H1 (cell line): ENCODE measurements around the gene TSPAN9. TPM values are rescaled to one million over a fixed set of nuclear protein-coding genes. Genes with fewer than 3 reads are reported as not detected.

Source experiments
- CTCF ChIA-PET: fragments of 300-600 bp; sonication (Branson Sonifier 250); formaldehyde crosslinking; loops from one replicate; lab custom pipeline; 2021; ENCODE audit not compliant: partially characterized antibody; lab: Charles Lee
- POLR2A ChIA-PET: fragments of 300-600 bp; sonication (Branson Sonifier 250); formaldehyde crosslinking; loops from one replicate; lab custom pipeline; 2021; ENCODE audit warnings: inconsistent platforms; ENCODE audit not compliant: partially characterized antibody; lab: Charles Lee
- DNase-seq, 2 experiments: peaks; one replicate each; pipeline versions ENCODE4 v3.0.0 to v3.0.0-alpha.2; 2010 to 2022; ENCODE audit warnings: low spot score in 2 of 2, low read depth in 1 of 2, mixed read lengths in 1 of 2
- FAIRE-seq: peaks from 2 replicates; lab custom pipeline; 2011; peaks lifted over from hg19 to GRCh38; lab: Jason Lieb, UNC
- H2AFZ ChIP-seq: 2 replicates; pipeline ENCODE4 v1.8.1; 2012; ENCODE audit warnings: low read length, inconsistent platforms
- H2AK5ac ChIP-seq: 2 replicates; pipeline ENCODE4 v1.6.1; 2013; ENCODE audit warnings: low read depth, low read length
- H2BK120ac ChIP-seq: replicated peaks from 2 replicates; pipeline ENCODE3; 2013; ENCODE audit warnings: low read depth, low read length, inconsistent platforms
- H2BK12ac ChIP-seq: 2 replicates; pipeline ENCODE4 v1.6.1; 2013; ENCODE audit warnings: low read depth, low read length
- H2BK15ac ChIP-seq: 2 replicates; pipeline ENCODE4 v1.6.1; 2013; ENCODE audit warnings: low read length
- H2BK20ac ChIP-seq: 2 replicates; pipeline ENCODE4 v1.6.1; 2013; ENCODE audit warnings: low read length
- H2BK5ac ChIP-seq: 2 replicates; pipeline ENCODE4 v1.6.1; 2013; ENCODE audit warnings: low read depth, low read length
- H3K14ac ChIP-seq: 2 replicates; pipeline ENCODE4 v1.6.1; 2013; ENCODE audit warnings: inconsistent platforms; ENCODE audit not compliant: insufficient read length
- H3K18ac ChIP-seq: 2 replicates; pipeline ENCODE4 v1.6.1; 2013; ENCODE audit warnings: low read length; ENCODE audit errors: extremely low read depth
- H3K23ac ChIP-seq: 2 replicates; pipeline ENCODE4 v1.6.1; 2013; ENCODE audit warnings: inconsistent platforms; ENCODE audit not compliant: insufficient read length
- H3K23me2 ChIP-seq: 2 replicates; pipeline ENCODE4 v1.6.1; 2013; ENCODE audit warnings: low read depth, low read length
- H3K27ac ChIP-seq: 2 replicates; pipeline ENCODE4 v1.6.1; 2011; ENCODE audit warnings: low read depth, low read length, inconsistent platforms
- H3K27me3 ChIP-seq, 4 experiments: replicated peaks in 1 of 4; 1 replicate in 1 of 4; 2 replicates in 3 of 4; pipeline versions ENCODE4 v1.6.1 to v1.8.1; 2011 to 2013; ENCODE audit warnings: low read length in 3 of 4, mild to moderate bottlenecking in 3 of 4, inconsistent platforms in 2 of 4, mixed read lengths in 2 of 4, moderate library complexity in 1 of 4; ENCODE audit not compliant: control insufficient read depth in 3 of 4, insufficient read depth in 3 of 4; ENCODE audit errors: extremely low read depth in 1 of 4
- H3K36me3 ChIP-seq, 4 experiments: 2 replicates each; pipeline versions ENCODE4 v1.6.1 to v1.8.1; 2011 to 2013; ENCODE audit warnings: mild to moderate bottlenecking in 4 of 4, low read length in 3 of 4, moderate library complexity in 2 of 4, control low read depth in 1 of 4, inconsistent platforms in 1 of 4; ENCODE audit not compliant: insufficient read depth in 4 of 4, control insufficient read depth in 2 of 4
- H3K4ac ChIP-seq: replicated peaks from 2 replicates; pipeline ENCODE3; 2013; ENCODE audit warnings: low read length, low read depth, mixed read lengths, inconsistent platforms; ENCODE audit not compliant: insufficient read length
- H3K4me1 ChIP-seq, 4 experiments: replicated peaks in 1 of 4; 1 replicate in 1 of 4; 2 replicates in 3 of 4; pipeline versions ENCODE4 v1.6.1 to v1.8.1; 2011 to 2013; ENCODE audit warnings: low read length in 3 of 4, inconsistent platforms in 2 of 4, mixed read lengths in 1 of 4; ENCODE audit not compliant: insufficient read depth in 4 of 4, control insufficient read depth in 3 of 4
- H3K4me2 ChIP-seq, 2 experiments: 2 replicates each; pipeline versions ENCODE4 v1.6.1 to v1.8.1; 2011 to 2013; ENCODE audit warnings: low read depth in 2 of 2, low read length in 2 of 2, control low read depth in 1 of 2, inconsistent platforms in 1 of 2, mild to moderate bottlenecking in 1 of 2; ENCODE audit not compliant: insufficient read depth in 1 of 2
- H3K4me3 ChIP-seq, 4 experiments: fragments of 200-600, 300-600 bp in 1 of 4; sonication (generic), shearing (Covaris generic), sonication (Bioruptor Twin) in 1 of 4; 2 replicates each; pipeline versions ENCODE4 v1.5.1 to v1.8.1; 2011 to 2016; ENCODE audit warnings: low read length in 4 of 4, low read depth in 3 of 4, control low read depth in 2 of 4, inconsistent platforms in 2 of 4, mild to moderate bottlenecking in 2 of 4, mixed read lengths in 1 of 4, moderate library complexity in 1 of 4; ENCODE audit not compliant: insufficient read depth in 2 of 4; ENCODE audit errors: extremely low read depth in 1 of 4
- H3K56ac ChIP-seq: replicated peaks from 2 replicates; pipeline ENCODE3; 2013; ENCODE audit warnings: low read depth, mild to moderate bottlenecking, mixed read lengths, low read length, inconsistent platforms; ENCODE audit not compliant: insufficient read length
- H3K79me1 ChIP-seq: 2 replicates; pipeline ENCODE4 v1.6.1; 2013; ENCODE audit warnings: low read depth, low read length, control low read depth
- H3K79me2 ChIP-seq, 2 experiments: 2 replicates each; pipeline versions ENCODE4 v1.6.1 to v1.8.1; 2012 to 2013; ENCODE audit warnings: low read length in 2 of 2, mild to moderate bottlenecking in 2 of 2, inconsistent platforms in 1 of 2; ENCODE audit not compliant: insufficient read depth in 2 of 2, control insufficient read depth in 1 of 2
- H3K9ac ChIP-seq, 4 experiments: replicated peaks in 1 of 4; 1 replicate in 1 of 4; 2 replicates in 3 of 4; pipeline versions ENCODE4 v1.6.1 to v1.8.1; 2011 to 2013; ENCODE audit warnings: low read depth in 3 of 4, low read length in 3 of 4, control low read depth in 2 of 4, mild to moderate bottlenecking in 2 of 4, moderate library complexity in 2 of 4, inconsistent platforms in 1 of 4; ENCODE audit errors: extremely low read depth in 1 of 4
- H3K9me3 ChIP-seq, 2 experiments: 2 replicates each; pipeline versions ENCODE4 v1.6.1 to v1.8.1; 2012 to 2013; ENCODE audit warnings: mild to moderate bottlenecking in 2 of 2, moderate library complexity in 2 of 2, control low read depth in 1 of 2, inconsistent platforms in 1 of 2, low read depth in 1 of 2, low read length in 1 of 2, mixed read lengths in 1 of 2; ENCODE audit not compliant: insufficient read depth in 2 of 2
- H4K20me1 ChIP-seq, 2 experiments: replicated peaks in 1 of 2; 2 replicates each; pipeline versions ENCODE3 to v1.8.1; 2011 to 2013; ENCODE audit warnings: inconsistent platforms in 2 of 2, low read length in 2 of 2, mild to moderate bottlenecking in 1 of 2; ENCODE audit not compliant: insufficient read depth in 2 of 2, control insufficient read depth in 1 of 2
- H4K5ac ChIP-seq: 2 replicates; pipeline ENCODE4 v1.6.1; 2013; ENCODE audit warnings: low read length, low read depth, mixed read lengths, inconsistent platforms; ENCODE audit not compliant: insufficient read length
- H4K8ac ChIP-seq: 2 replicates; pipeline ENCODE4 v1.8.0; 2013; ENCODE audit warnings: mild to moderate bottlenecking, moderate library complexity, low read length, inconsistent platforms; ENCODE audit not compliant: insufficient read depth; ENCODE audit errors: extremely low read depth
- H4K91ac ChIP-seq: replicated peaks from 2 replicates; pipeline ENCODE3; 2013; ENCODE audit warnings: low read length, mixed read lengths, inconsistent platforms; ENCODE audit not compliant: insufficient read length
- BCL11A ChIP-seq, 2 experiments: IDR thresholded peaks; one replicate each; pipeline ENCODE4 v1.6.1; 2011; ENCODE audit warnings: low read depth in 2 of 2, low read length in 2 of 2, mild to moderate bottlenecking in 2 of 2
- WGBS, 2 experiments: shearing (Covaris generic) in 1 of 2; methylation state at CpG; one replicate each; pipeline versions ENCODE4 v1.1.6 to v1.1.7; 2013 to 2015; ENCODE audit warnings: low lambda C conversion rate in 2 of 2, mixed read lengths in 2 of 2, inconsistent platforms in 1 of 2, low coverage in 1 of 2, missing lambda C conversion rate in 1 of 2; ENCODE audit not compliant: insufficient replicate concordance in 2 of 2, insufficient coverage in 1 of 2, insufficient read length in 1 of 2; ENCODE audit errors: extremely low coverage in 1 of 2, missing lambda C conversion rate in 1 of 2; 5-methylcytosine and 5-hydroxymethylcytosine counted together
- polyA plus RNA-seq, 7 experiments: library from polyadenylated mRNA; depleted of rRNA in 3 of 7; stranded (reverse) in 5 of 7; unstranded in 2 of 7; fragments of >200 nt in 5 of 7; fragments of 200-250 nt in 2 of 7; gene quantifications; 1 replicate in 5 of 7; 2 replicates in 1 of 7; 4 replicates in 1 of 7; pipeline versions ENCODE4 v1.2.1 to v1.2.3, GENCODE V29; 2011 to 2013; ENCODE audit warnings: missing spikeins in 2 of 7, mixed read lengths in 2 of 7
- total RNA-seq: library from RNA; stranded (reverse); fragmentation: NEBNext Ultra II Directional; extraction: Animal tissue kit (Norgen Biotek cat#: 25700); gene quantifications from 2 replicates; pipeline ENCODE4 v1.2.1, GENCODE V29; 2021
- TF ChIP-seq, protein P1 (sequence below), 3 experiments: IDR thresholded peaks; 1 replicate in 2 of 3; 2 replicates in 1 of 3; pipeline versions ENCODE4 v1.5.1 to v1.6.1; 2011; ENCODE audit warnings: low read length in 3 of 3, mild to moderate bottlenecking in 3 of 3, inconsistent platforms in 2 of 3, low read depth in 1 of 3, moderate library complexity in 1 of 3; ENCODE audit not compliant: insufficient read depth in 1 of 3; ENCODE audit errors: control extremely low read depth in 1 of 3

TSPAN9 gene
- total and polyA plus RNA-seq, 2 of the 8 experiments (the other 6 are each of a cell fraction or from before 2014, with no cell fraction given), result 11.5 to 29.1 TPM

- WGBS, 2 experiments, result 88% methylated on average over 10 of the region's 10 CpGs; no CpG with 5 or more reads in 1 of the 2 experiments
- Histone ChIP-seq H3K18ac (no peak overlapping the region; the same call in none of the 2 replicates), H2BK20ac (no peak overlapping the region), H3K27ac (no peak overlapping the region), H4K8ac (no peak overlapping the region; the same call in 1 of the 2 replicates), H3K4me2 (no peak overlapping the region), H3K9ac (no peak overlapping the region), H4K5ac (no peak overlapping the region), H3K4me3 (no peak overlapping the region), H3K56ac (no peak overlapping the region), H3K79me2 (no peaks in the 10 kb centered on the region), H3K23me2 (no peaks in the 10 kb centered on the region), H2AFZ (no peak overlapping the region), H4K20me1 (no peaks in the 10 kb centered on the region), H3K27me3 (no peaks in the 10 kb centered on the region), H4K91ac (no peak overlapping the region), H3K23ac (no peak overlapping the region), H2BK5ac (peak overlapping the region; percentile 24; the same call in 1 of the 2 replicates), H3K9me3 (no peaks in the 10 kb centered on the region; a peak in 1 of 4 replicates), H2BK15ac (no peak overlapping the region), H3K79me1 (no peaks in the 10 kb centered on the region), H3K4ac (no peak overlapping the region), H2BK120ac (no peak overlapping the region), H3K14ac (no peak overlapping the region), H3K4me1 (peaks cover 0 to under 1% (median 0%) of the 10 kb centered on the region in 4 experiments; a peak in 4 of 7 replicates), H2AK5ac (no peak overlapping the region), H2BK12ac (no peak overlapping the region), H3K36me3 (no peaks in the 10 kb centered on the region)
- ChIA-PET POLR2A (interaction anchor here (1.0 to 1.8 kb wide), 4 partner anchors 10 to 88 kb away, joined by 3 to 4 read pairs (median 3); no protein-coding TSS in a partner anchor), CTCF (interaction anchor here (0.7 to 6.2 kb wide), 25 partner anchors 8 to 149 kb away, joined by 3 to 54 read pairs (median 4); no protein-coding TSS in a partner anchor)
- DNase-seq (no peak), FAIRE-seq (no peak)
- TF ChIP-seq BCL11A (IDR thresholded peaks at IDR 0.05; ENCODE audit: low read depth in 2 of 2, low read length in 2 of 2), result no peak
- TF ChIP-seq, protein P1, sequence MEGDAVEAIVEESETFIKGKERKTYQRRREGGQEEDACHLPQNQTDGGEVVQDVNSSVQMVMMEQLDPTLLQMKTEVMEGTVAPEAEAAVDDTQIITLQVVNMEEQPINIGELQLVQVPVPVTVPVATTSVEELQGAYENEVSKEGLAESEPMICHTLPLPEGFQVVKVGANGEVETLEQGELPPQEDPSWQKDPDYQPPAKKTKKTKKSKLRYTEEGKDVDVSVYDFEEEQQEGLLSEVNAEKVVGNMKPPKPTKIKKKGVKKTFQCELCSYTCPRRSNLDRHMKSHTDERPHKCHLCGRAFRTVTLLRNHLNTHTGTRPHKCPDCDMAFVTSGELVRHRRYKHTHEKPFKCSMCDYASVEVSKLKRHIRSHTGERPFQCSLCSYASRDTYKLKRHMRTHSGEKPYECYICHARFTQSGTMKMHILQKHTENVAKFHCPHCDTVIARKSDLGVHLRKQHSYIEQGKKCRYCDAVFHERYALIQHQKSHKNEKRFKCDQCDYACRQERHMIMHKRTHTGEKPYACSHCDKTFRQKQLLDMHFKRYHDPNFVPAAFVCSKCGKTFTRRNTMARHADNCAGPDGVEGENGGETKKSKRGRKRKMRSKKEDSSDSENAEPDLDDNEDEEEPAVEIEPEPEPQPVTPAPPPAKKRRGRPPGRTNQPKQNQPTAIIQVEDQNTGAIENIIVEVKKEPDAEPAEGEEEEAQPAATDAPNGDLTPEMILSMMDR (IDR thresholded peaks at IDR 0.05; ENCODE audit: control extremely low read depth in 1 of 3, insufficient read depth in 1 of 3, low read depth in 1 of 3, low read length in 3 of 3), result peak in 1 of 3 experiments; percentile 9; a peak in 1 of 4 replicates
Measured at GRCh38 chr12:3242199-3242863, 165.2 kb downstream of the TSPAN9 start.
